Spleen (tissue), 7 donors: Measurements from ENCODE around the gene TAOK2.

Experiments
- CTCF ChIP-seq, 11 experiments: fragments of 200-600 bp in 7 of 11; fragments of 450-650 bp in 4 of 11; sonication (generic) in 4 of 11; IDR thresholded peaks in 8 of 11; conservative IDR thresholded peaks in 3 of 11; 1 replicate in 7 of 11; 2 replicates in 4 of 11; pipeline versions ENCODE4 v1.4.0 to v1.8.0; 2016 to 2021; ENCODE audit warnings: antibody characterized with exemption in 11 of 11, inconsistent platforms in 4 of 11, mild to moderate bottlenecking in 1 of 11
- POLR2A ChIP-seq, 3 donors: fragments of 450-650 bp; IDR thresholded peaks; one replicate each; pipeline ENCODE4 v1.5.1; 2017; ENCODE audit warnings: antibody characterized with exemption in 3 of 3, mild to moderate bottlenecking in 1 of 3
- donor health status: DM: no; HTN: no; CAD: no; lungs with moderate emphysema.
- donor health status: DM: no; HTN: no; CAD: no.
- donor health status: DM: no; HTN: no; CAD: no.

GRCh38 chr16:29987371-29988085 is 13.9 kb downstream of the TAOK2 start:
- no peak for TF ChIP-seq CTCF (IDR thresholded peaks at IDR 0.05 in 8 of 11, conservative IDR thresholded peaks at IDR 0.05 in 3 of 11)
- no peak for TF ChIP-seq POLR2A (IDR thresholded peaks at IDR 0.05)
